Skeletal muscle satellite cell (primary cell): Measurements from ENCODE around the gene THOC1.

Source experiments
- H3K27me3 ChIP-seq: 2 replicates; pipeline ENCODE4 v1.7.0; 2013; ENCODE audit warnings: low read length; ENCODE audit not compliant: control insufficient read depth, insufficient read depth
- H3K36me3 ChIP-seq: 2 replicates; pipeline ENCODE4 v1.7.0; 2013; ENCODE audit warnings: mild to moderate bottlenecking, control low read depth, low read length; ENCODE audit not compliant: insufficient read depth
- H3K4me1 ChIP-seq: 2 replicates; pipeline ENCODE4 v1.7.0; 2013; ENCODE audit warnings: low read length; ENCODE audit not compliant: control insufficient read depth, insufficient read depth
- H3K4me2 ChIP-seq: 2 replicates; pipeline ENCODE4 v1.7.0; 2013; ENCODE audit warnings: mild to moderate bottlenecking, low read length
- H3K4me3 ChIP-seq: 2 replicates; pipeline ENCODE4 v1.7.0; 2013; ENCODE audit warnings: low read length
- H3K9ac ChIP-seq: 2 replicates; pipeline ENCODE4 v1.7.0; 2013; ENCODE audit warnings: mild to moderate bottlenecking, low read depth, low read length, moderate library complexity
- H3K9me3 ChIP-seq: replicated peaks from 2 replicates; pipeline ENCODE4 v1.7.0; 2013; ENCODE audit warnings: mild to moderate bottlenecking, control low read depth, low read length

Gene THOC1

DNA sequence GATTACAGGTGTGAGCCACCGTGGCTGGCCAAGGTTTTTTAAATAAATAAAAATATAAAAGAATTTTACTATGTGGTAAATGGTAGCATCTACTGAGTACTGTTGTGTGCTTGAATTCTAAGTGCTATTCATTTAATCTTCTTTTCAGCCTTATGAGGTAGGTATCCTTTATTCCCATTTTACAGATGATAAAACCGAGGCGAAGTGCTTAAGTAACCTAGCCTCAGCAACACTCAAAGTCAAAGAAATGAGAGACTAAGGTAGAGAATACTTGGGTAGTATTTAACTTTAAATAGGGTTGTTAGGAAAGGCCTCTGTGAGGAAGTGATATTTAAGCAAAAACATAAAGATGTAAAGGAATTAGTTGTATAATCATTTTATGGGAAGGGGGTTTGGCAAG is 5.7 kb upstream of the THOC1 start:
- H3K4me1 ChIP-seq: peaks cover 5% of the 10 kb centered on the region
- H3K9ac ChIP-seq: no peak overlapping the region
- H3K4me3 ChIP-seq: no peak overlapping the region
- no peaks in the 10 kb centered on the region for H3K36me3 ChIP-seq
- no peaks in the 10 kb centered on the region for H3K27me3 ChIP-seq
- H3K9me3 ChIP-seq: no peaks in the 10 kb centered on the region
- H3K4me2 ChIP-seq: no peak overlapping the region

DNA sequence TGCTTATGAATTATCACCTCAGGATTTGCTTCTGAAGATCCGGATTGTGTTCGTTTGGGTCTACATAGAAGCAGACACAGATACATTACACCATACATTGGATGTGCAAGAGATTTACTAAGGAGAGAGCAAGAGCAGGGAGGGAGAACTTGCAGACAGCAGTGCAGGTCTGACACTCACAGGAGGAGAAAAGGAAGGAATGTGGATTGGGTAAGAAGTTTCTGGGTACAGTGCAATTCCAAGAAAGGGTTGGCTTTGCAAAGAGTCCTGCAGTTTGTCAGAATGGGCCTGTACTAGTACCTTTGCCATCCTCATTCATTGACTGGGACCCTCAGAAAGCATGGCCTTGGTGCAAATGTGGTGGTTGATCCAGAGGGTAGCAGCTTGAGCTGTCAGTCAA is 4.8 kb upstream of the THOC1 start:
- H3K9me3 ChIP-seq: no peaks in the 10 kb centered on the region
- no peak overlapping the region for H3K4me3 ChIP-seq
- peaks cover 6% of the 10 kb centered on the region for H3K4me1 ChIP-seq

DNA sequence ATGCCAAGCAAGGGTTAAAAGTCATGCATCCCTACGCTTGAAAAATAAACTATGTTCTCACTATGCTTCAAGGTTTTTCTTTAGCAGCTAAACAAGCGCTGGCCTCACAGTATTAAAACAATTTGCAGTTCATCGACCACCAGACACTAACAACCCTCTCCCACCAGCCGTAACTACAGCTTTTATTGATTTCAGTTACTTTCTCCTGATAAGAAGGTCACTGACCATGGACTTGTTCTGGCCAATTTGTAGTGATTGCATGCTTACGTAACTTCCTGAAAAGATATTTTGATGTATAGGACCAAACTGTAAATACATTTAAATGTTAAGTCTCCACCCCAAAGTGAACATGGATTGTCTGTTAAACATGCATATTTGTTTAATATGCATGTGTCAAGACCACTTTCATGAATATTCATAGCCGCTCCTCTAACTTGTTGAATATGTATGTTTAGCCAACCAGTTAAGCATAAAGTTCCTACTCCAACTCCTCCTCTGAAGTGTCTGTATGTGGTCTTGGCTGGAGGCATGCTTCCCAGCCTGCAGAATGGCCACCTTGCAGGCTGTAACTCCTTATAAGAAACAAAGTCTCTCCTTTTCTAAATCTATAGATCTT is 1.7 kb upstream of the THOC1 start:
- no peak overlapping the region for H3K9ac ChIP-seq
- no peak overlapping the region for H3K4me2 ChIP-seq
- H3K27me3 ChIP-seq: no peaks in the 10 kb centered on the region
- H3K4me3 ChIP-seq: no peak overlapping the region
- peaks cover 9% of the 10 kb centered on the region for H3K4me1 ChIP-seq
- H3K36me3 ChIP-seq: peaks cover 4% of the 10 kb centered on the region
- no peaks in the 10 kb centered on the region for H3K9me3 ChIP-seq

More for the DNA sequence above, 4.8 kb upstream of the THOC1 start:
- H3K9ac ChIP-seq: no peak overlapping the region
- H3K27me3 ChIP-seq: no peaks in the 10 kb centered on the region
- H3K4me2 ChIP-seq: no peak overlapping the region
- no peaks in the 10 kb centered on the region for H3K36me3 ChIP-seq

DNA sequence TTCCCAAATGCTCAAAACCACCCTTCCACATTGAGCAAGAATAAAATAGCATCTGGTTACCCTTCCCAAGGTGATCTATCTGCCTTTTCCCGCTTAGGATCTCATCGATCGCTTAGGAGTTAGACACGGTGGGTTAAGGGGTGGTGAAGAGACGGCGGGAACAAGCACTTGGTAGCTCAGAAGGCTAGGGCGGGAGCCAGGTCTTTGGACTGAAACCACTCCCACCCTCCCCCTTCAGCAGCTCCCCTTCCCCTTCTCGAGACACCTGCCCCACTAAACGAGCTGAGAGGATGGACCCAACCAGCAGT is 513 bp downstream of the THOC1 start:
- peak overlapping the region; percentile 93 for H3K4me2 ChIP-seq
- H3K27me3 ChIP-seq: no peaks in the 10 kb centered on the region
- H3K9me3 ChIP-seq: no peaks in the 10 kb centered on the region
- H3K36me3 ChIP-seq: peaks cover 14% of the 10 kb centered on the region
- peak overlapping the region; percentile 99 for H3K9ac ChIP-seq
- peaks cover 9% of the 10 kb centered on the region for H3K4me1 ChIP-seq
- H3K4me3 ChIP-seq: peak overlapping the region; percentile 93

DNA sequence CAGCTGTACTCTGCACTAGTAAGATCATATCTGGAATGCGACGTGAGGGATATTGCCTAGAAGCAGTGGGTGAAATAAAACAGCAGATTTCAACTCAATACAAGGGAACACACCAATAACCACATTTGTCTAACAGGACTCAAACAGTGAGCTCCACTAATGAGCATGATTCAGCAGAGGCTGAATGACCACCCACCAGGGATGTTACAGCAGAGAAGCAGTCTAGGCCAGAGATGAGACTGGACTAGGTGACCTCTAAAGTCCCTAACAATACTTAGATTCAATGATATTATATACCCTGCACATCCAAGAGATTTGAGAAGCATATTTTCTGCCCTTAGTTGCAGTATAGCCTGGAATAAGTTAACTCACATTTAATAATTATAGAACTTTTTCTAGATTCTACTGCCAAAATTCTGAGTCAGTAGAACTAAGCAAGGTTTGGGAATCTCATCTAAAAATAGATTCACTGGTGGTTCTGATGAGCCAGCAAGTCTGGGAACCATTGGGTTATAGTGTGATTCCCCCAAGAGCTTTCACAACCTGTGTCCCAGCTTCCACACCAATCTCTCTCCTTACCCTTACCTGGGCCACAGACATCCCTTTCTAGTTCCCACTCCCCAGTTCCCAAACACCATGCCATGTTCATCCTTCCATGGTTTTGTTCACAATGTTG is 6.3 kb downstream of the THOC1 start:
- Histone ChIP-seq H3K9ac (no peak overlapping the region), H3K4me2 (no peak overlapping the region), H3K9me3 (no peaks in the 10 kb centered on the region), H3K4me1 (no peaks in the 10 kb centered on the region), H3K27me3 (no peaks in the 10 kb centered on the region), H3K4me3 (no peak overlapping the region), H3K36me3 (peaks cover 46% of the 10 kb centered on the region)

DNA sequence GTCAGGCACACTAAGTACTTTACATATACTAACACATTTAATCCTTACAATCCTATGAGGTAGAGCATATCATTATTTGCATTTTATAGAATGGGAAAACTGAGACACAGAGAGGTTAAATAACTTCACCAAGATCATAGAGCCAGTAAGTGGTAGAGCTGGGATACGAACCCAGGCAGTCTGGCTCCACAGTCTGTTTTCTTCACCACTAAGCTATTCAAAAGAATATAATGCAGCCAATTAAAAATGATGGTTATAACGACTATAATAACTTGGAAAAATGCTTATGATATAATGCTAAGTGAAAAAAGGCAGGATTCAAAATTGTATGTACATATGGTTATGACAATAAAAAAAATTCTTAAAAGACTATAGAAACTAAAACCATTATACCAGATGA is 7.3 kb downstream of the THOC1 start:
- Histone ChIP-seq H3K9me3 (no peaks in the 10 kb centered on the region), H3K4me3 (no peak overlapping the region), H3K4me1 (no peaks in the 10 kb centered on the region), H3K27me3 (no peaks in the 10 kb centered on the region), H3K9ac (no peak overlapping the region), H3K36me3 (peaks cover 56% of the 10 kb centered on the region), H3K4me2 (no peak overlapping the region)

DNA sequence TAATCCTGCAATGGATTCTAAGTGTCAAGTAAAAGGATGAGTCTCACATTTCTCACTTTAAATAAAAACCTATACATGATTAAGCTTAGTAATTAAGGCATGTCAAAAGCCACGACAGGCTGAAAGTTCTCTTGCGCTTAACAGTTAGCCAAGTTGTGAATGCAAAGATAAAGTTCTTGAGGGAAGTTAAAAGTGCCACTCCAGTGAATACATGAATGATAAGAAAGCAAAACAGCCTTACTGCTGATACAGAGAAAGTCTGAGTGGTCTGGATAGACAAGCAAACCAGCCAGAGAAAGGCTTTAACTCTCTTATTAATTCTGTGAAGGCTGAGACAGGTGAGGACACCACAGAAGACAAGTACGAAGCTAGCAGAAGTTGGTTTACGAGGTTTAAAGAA is 12.7 kb downstream of the THOC1 start:
- Histone ChIP-seq H3K27me3 (no peaks in the 10 kb centered on the region), H3K4me2 (no peak overlapping the region), H3K36me3 (peaks cover 64% of the 10 kb centered on the region), H3K4me1 (peaks cover 3% of the 10 kb centered on the region), H3K9ac (no peak overlapping the region), H3K4me3 (no peak overlapping the region), H3K9me3 (no peaks in the 10 kb centered on the region)

DNA sequence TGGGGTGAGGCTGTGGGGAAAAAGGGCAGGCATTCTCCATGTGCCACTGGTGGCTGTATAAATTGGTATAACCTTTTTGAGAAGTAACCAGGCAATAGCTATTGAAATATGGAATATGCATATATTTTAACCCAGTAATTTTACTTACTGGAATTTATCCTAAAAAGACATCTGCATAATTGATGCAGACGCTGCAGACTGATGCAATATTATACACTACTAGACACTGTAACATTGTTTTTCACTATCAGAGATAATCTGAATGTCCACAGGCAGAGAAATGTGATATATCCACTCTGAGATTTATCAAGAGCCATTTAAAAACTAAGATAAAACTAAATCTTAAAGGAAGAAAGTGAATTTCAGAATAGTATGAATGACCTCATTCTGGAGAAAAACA is 14.7 kb downstream of the THOC1 start:
- no peak overlapping the region for H3K9ac ChIP-seq
- peaks cover 64% of the 10 kb centered on the region for H3K36me3 ChIP-seq
- no peaks in the 10 kb centered on the region for H3K9me3 ChIP-seq
- no peak overlapping the region for H3K4me2 ChIP-seq
- no peak overlapping the region for H3K4me3 ChIP-seq
- peaks cover 3% of the 10 kb centered on the region for H3K4me1 ChIP-seq
- no peaks in the 10 kb centered on the region for H3K27me3 ChIP-seq

DNA sequence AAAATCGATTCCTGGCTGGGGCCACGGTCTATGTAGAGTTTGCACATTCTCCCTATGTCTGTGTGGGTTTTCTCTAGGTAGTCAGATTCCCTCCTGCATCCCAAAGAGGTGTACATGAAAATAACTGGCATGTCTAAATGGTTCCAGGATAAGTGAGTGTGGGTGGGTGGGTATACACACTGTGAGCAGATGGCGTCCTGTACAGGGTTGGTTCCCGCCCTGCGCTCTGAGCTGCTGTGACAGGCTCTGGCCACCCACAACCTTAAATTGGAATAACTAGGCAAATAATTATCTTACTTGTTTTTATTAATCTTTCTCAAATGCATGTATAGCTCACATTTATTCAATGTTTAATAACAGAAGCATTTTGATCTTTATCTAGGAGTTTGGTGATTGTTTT is 16.3 kb downstream of the THOC1 start:
- Histone ChIP-seq H3K36me3 (peaks cover 59% of the 10 kb centered on the region), H3K9ac (no peak overlapping the region), H3K27me3 (no peaks in the 10 kb centered on the region), H3K9me3 (no peaks in the 10 kb centered on the region), H3K4me1 (peaks cover 3% of the 10 kb centered on the region), H3K4me3 (no peak overlapping the region), H3K4me2 (no peak overlapping the region)

DNA sequence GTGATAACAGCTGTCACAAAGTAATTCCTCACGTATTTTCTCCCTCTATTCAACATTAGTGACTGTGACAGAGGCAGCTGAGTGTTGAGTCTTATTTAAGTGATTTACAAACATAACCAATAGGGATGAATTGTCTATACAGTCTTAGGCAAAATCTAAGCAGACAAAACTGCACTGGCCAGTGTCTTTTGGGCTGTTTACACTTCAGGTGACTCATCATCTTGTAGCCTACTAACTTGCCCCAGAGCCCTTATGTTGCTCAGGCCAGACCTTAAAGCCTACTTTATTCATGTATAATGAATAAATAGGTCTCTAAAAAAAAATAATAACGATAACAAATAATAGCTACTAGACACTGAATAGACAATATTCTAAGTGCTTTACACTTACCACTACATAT is 17.2 kb downstream of the THOC1 start:
- Histone ChIP-seq H3K9me3 (no peaks in the 10 kb centered on the region), H3K4me3 (no peak overlapping the region), H3K27me3 (no peaks in the 10 kb centered on the region), H3K36me3 (peaks cover 57% of the 10 kb centered on the region), H3K4me1 (peaks cover 3% of the 10 kb centered on the region), H3K4me2 (no peak overlapping the region), H3K9ac (no peak overlapping the region)

DNA sequence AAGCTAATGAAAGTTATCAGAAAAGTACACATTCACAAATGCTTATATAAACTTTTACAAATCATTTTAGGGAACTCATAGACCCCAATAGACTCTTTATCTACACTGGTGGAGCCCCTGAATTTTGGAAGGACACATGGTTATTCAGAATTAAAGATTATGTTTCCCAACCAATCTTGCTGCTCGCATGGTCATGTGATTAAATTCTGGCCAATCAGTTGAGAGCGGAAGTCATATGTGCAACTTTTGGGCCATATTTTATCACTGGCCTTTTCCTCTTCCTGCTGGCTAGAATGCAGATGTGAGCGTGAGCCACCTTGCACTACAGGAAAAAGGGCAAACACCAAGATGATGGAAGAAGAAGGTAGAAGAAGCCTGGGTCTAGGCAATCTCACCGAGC is 19.8 kb downstream of the THOC1 start:
- Histone ChIP-seq H3K9ac (no peak overlapping the region), H3K27me3 (no peaks in the 10 kb centered on the region), H3K4me3 (no peak overlapping the region), H3K9me3 (no peaks in the 10 kb centered on the region), H3K36me3 (peaks cover 58% of the 10 kb centered on the region), H3K4me2 (no peak overlapping the region), H3K4me1 (peaks cover 3% of the 10 kb centered on the region)

DNA sequence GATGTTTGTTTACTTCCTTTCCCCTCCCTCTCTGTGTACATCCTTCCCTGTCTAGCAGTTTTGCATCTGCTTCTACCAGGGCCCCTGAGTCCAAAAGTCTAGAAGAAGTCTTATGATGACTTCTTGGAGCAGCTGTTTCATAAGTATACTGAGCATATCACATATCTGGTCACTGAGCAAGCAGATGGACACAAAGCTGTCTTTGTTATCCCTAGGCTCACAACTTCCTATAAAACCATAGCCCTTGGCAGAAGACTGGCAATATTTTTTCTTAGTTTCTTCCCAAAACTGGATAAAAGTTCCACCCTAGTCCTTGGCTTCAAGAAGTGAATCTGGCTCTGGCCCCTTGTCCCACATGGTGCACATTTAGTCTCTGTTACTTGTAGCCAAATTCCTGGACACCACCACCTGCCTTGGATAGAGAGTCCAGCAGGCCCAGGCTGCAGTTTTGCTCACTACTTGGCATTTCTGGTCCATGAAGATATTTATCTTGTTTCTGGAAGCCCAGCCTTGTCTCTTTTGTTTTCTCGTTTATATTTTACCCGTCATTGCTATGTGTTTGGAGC is 22.5 kb downstream of the THOC1 start:
- Histone ChIP-seq H3K4me3 (no peak overlapping the region), H3K27me3 (no peaks in the 10 kb centered on the region), H3K9ac (no peak overlapping the region), H3K9me3 (no peaks in the 10 kb centered on the region), H3K4me1 (no peaks in the 10 kb centered on the region), H3K4me2 (no peak overlapping the region), H3K36me3 (peaks cover 41% of the 10 kb centered on the region)
